GM19324 (cell line): ENCODE measurements around the gene ANAPC1.
A peak's percentile ranks its signal among the peaks of the same experiment; 100 is the strongest.
"Not testable (repeated sequence)": the region's sequence is repeated elsewhere in the genome, so short reads cannot be mapped to it uniquely, and the experiment has no call there.

Source experiments
- ATAC-seq: cut with Tn5 transposase; IDR thresholded peaks from one replicate; pipeline ENCODE4 v1.9.1; 2021; ENCODE audit warnings: mild to moderate bottlenecking, moderate library complexity; ENCODE audit not compliant: unreplicated experiment, low FRiP score

Gene ANAPC1

DNA sequence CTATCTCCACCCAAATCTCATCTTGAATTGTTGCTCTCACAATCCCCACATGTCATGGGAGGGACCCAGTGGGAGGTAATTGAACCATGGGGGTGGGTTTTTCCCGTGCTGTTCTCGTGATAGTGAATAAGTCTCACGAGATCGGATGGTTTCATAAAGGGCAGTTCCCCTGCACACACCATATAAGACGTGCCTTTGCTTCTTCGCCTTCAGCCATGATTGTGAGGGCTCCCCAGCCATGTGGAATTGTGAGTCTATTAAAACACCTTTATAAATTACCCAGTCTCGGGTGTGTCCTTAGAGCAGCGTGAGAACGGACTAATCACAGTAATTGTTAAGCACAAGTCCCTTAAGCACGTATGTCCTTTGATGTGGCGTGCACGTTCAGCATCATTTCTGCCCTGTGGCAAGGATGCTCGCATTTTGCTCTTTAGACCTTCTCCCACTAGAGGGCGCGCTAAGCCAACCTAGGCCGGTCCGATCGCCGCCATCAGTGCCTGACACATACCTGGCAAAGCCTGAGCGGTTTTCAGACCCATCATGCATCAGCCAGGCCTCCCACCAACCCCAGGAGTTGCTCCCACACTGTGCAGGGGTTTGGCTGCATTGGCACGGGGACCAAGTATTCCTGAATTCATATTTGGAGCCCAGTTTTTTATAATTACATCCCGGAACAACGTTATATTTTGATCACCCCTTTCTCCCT is 136.4 kb downstream of the ANAPC1 start:
- peak; percentile 73 for ATAC-seq

DNA sequence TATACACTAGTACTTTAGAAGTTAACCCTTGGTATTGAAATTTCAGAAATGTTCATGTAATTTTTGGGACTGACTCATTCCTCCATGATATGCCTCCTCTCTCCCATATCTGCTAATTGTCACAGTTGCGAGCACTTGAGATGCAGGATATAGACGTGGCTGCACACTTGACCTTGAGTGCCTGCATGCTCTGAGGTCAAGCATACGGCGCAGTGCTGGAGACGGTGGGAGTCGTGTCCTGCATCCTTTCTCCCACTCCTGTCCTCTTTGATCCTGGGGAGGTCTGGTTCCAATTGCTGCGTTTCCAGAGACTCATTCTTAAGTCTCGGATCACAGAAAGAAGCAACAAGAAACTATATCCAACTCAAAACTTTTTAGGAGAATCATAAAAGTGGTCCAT is 139.2 kb downstream of the ANAPC1 start:
- not testable (repeated sequence) for ATAC-seq

DNA sequence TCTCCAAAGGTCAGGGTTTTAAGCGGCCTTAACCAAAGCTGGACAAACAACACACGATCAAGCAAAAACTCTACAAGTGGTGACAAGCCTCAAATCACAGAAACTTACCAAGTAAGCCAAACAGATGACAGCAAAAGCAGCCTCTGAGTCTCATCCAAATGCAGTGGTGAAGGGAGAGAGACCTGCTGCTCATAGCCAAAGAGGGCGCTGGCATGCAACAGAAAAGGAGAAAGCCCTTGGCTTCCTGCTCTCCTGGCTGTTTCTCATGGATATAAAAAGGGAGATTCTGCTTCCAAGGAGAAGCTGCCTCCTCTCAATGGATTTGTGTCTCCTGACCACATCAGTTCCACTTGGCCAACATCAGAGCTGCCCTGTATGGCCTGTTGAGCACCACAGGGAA is 142.5 kb downstream of the ANAPC1 start:
- not testable (repeated sequence) for ATAC-seq

DNA sequence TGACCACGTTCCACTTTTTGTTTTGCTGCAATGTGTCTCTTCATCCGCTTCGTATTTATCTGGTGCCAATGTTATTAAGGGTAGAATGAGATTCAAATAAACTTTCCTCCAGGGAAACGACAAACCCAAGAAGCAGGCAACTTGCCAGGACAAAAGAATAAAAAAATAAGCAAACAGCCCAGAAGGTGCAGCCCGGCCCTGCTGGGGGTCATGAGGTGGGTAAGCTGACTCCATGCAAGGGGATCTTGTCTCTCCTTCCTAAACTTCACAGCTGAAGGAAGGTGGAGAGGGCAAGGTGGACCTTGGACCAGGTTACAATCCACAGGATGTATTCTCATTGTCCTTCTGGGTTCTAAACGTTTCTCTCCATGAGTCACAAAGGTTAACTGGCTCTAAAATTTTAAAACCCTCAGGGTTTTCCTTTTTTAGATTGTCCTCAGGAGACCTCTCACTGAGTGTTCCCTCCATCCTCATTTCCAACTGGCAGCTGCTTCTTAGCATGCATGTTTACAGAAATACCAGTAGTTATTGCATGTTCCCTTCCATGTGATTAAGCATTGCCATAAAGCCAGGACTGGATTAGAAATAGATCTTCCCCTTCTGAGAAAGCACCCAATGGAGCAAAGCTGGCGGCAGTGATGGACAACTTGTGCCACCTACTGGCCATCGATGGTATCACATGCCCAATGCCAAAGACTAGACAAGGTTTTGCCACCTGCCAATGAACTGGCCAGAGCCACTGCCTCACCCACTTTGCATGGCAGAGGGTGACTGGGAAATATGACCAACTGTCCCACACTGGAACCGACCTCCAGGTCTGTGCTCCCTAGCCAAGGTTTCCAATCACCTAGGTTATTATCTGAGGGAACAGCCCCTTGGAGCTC is 147.9 kb downstream of the ANAPC1 start:
- not testable (repeated sequence) for ATAC-seq

DNA sequence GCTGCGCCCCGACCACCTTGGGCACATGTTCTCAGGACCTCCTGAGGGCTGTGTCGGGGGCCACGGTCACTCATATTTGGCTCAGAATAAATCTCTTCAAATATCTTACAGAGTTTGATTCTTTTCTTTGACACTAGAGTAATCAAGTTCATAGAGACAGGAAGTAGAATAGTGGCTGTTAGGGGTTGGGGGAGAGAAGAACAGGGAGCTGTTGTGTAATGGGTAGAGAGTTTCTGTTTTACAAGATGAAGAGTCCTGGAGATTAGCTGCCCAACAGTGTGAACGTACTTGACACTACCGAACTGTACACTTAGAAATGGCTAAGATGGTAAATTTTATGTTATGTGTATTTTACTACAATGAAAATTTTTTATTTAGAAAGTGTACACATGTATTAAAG is 148.6 kb downstream of the ANAPC1 start:
- not testable (repeated sequence) for ATAC-seq

DNA sequence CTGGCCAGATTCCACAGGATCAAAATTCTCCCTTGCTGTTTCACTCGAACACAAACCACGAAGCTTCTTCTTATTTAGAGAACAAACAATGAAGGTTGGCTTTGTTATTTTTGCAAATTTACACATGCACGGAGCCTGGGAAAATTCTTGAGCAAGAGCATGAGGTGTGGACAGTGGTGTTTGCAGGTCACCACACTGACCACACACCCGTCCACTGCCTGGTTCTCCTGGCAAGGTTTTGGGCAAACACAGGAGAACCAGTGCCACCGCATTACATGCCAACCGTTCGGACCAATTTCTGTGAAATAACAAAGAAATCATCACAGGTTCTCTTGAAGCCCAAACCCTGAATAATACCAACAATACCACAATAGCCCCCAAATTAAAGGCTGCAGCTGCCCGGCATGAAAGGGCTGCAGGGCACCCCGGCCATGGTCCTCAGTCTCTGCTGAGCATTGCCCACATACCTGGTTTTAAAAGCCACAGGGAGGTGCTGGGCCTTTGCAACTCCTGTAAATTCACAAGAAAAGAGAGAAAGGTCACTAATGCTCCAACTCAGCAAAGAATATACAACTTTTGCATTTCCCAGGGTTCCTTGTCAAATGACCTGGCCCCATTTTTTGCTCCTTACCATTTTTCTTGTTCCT is 154.1 kb downstream of the ANAPC1 start:
- ATAC-seq, result not testable (repeated sequence)

DNA sequence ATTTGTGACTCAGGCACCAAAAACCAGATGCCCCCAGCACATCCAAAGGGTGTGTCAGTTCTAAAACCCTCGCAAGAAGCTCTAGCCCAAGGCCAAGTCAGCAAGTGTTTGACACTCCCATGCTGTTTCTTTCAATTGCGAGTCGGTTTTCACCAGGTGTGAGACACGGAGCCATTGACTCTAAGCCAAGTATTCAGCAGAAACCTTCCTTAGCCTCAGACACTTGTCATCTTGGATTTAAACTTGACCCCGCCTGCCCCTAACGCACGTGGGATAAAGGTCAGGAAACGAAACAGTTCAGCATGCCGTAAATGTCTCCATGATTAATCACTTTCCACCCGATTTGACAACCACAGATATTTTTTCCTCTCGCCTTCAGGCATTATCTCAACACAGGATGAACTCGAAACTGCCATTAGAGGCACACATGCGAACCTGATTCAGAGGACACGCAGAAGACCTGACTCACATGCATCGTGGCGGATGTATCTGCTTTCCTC is 156.3 kb downstream of the ANAPC1 start:
- not testable (repeated sequence) for ATAC-seq

DNA sequence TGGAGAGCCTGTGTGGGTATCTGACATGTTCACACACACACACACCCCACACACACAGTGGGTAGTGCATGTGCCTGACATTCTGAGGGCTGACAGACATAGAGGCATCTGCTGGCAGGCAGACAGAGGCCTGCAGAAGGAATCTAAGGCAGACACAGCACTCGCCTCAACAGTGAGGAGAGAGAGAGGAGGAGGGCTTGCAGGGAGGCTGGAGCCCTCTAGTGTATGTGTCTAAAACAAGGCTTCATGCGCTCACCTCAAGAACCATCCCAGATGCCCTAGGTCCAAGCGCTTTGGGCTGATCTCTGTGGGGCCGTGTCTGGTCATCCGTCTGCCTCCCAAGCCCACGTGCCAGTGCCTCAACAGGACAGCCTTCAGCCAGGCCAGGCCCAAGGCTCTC is 158.3 kb downstream of the ANAPC1 start:
- not testable (repeated sequence) for ATAC-seq

DNA sequence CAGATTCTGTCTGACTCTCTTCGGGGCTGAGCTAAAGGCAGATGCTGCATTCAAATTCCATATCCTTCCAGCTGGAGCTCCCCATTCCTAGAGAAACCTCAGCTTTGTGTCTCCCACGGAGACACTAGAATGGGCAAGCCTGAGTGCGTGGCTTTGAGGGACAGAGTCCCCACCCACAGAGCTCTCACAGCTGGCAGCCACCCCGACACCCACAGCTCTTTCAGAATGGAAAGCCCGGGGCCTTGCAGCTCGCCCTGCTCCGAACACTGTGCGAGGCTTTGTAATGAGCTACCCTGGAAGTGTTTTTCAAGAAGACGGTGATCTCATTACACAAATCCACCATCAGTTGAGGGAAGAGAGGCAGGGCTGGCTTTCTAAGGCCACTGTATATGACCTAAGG is 164.4 kb downstream of the ANAPC1 start:
- ATAC-seq, result not testable (repeated sequence)
